Activated naive CD4-positive, alpha-beta T cell treated with anti-CD3 and anti-CD28 coated beads, Interleukin-2, amount 50 U/mL, for 24 hours (primary cell): Measurements from ENCODE around the gene HDAC7.

Source experiments
- H3K27ac Mint-ChIP-seq: one replicate; pipeline ENCODE4 v1.8.0; 2021; ENCODE audit warnings: mild to moderate bottlenecking, mixed read lengths
- H3K27me3 Mint-ChIP-seq: one replicate; pipeline ENCODE4 v1.8.0; 2021; ENCODE audit warnings: mixed read lengths
- H3K36me3 Mint-ChIP-seq: one replicate; pipeline ENCODE4 v1.8.0; 2021; ENCODE audit warnings: mixed read lengths
- H3K4me1 Mint-ChIP-seq: one replicate; pipeline ENCODE4 v1.8.0; 2021; ENCODE audit warnings: mixed read lengths
- H3K4me3 Mint-ChIP-seq: one replicate; pipeline ENCODE4 v1.8.0; 2021; ENCODE audit warnings: mild to moderate bottlenecking, mixed read lengths
- H3K9me3 Mint-ChIP-seq: one replicate; pipeline ENCODE4 v1.8.0; 2021; ENCODE audit warnings: mixed read lengths

The HDAC7 gene

GRCh38 chr12:47839214-47839876 is 19.6 kb upstream of the HDAC7 start:
- Mint-ChIP-seq H3K4me1 (peaks cover 40% of the 10 kb centered on the region), H3K36me3 (no peaks in the 10 kb centered on the region), H3K9me3 (no peaks in the 10 kb centered on the region), H3K4me3 (no peak overlapping the region), H3K27me3 (no peaks in the 10 kb centered on the region), H3K27ac (peak overlapping the region; percentile 41)

GRCh38 chr12:47838286-47838931 is 18.7 kb upstream of the HDAC7 start:
- no peak overlapping the region for H3K4me3 Mint-ChIP-seq
- H3K27ac Mint-ChIP-seq, result no peak overlapping the region
- peaks cover 49% of the 10 kb centered on the region for H3K4me1 Mint-ChIP-seq
- no peaks in the 10 kb centered on the region for H3K27me3 Mint-ChIP-seq
- no peaks in the 10 kb centered on the region for H3K36me3 Mint-ChIP-seq
- no peaks in the 10 kb centered on the region for H3K9me3 Mint-ChIP-seq

GRCh38 chr12:47837190-47838171 is 17.8 kb upstream of the HDAC7 start:
- Mint-ChIP-seq H3K27me3 (no peaks in the 10 kb centered on the region), H3K36me3 (no peaks in the 10 kb centered on the region), H3K4me1 (peaks cover 59% of the 10 kb centered on the region), H3K27ac (peak overlapping the region; percentile 79), H3K4me3 (peak overlapping the region; percentile 49), H3K9me3 (no peaks in the 10 kb centered on the region)

- Mint-ChIP-seq H3K9me3 (no peaks in the 10 kb centered on the region), H3K27ac (peak overlapping the region; percentile 73), H3K4me1 (peaks cover 76% of the 10 kb centered on the region), H3K4me3 (no peak overlapping the region), H3K36me3 (no peaks in the 10 kb centered on the region), H3K27me3 (no peaks in the 10 kb centered on the region)
These were observed 16.1 kb upstream of the HDAC7 start for GRCh38 chr12:47835831-47836155.

GRCh38 chr12:47835006-47835830 is 15.5 kb upstream of the HDAC7 start:
- Mint-ChIP-seq H3K4me1 (peaks cover 81% of the 10 kb centered on the region), H3K9me3 (no peaks in the 10 kb centered on the region), H3K4me3 (no peak overlapping the region), H3K27me3 (no peaks in the 10 kb centered on the region), H3K27ac (peak overlapping the region; percentile 73), H3K36me3 (no peaks in the 10 kb centered on the region)

GRCh38 chr12:47834199-47834903 is 14.6 kb upstream of the HDAC7 start:
- Mint-ChIP-seq H3K4me3 (peak overlapping the region; percentile 11), H3K27me3 (no peaks in the 10 kb centered on the region), H3K9me3 (no peaks in the 10 kb centered on the region), H3K36me3 (no peaks in the 10 kb centered on the region), H3K27ac (peak overlapping the region; percentile 97), H3K4me1 (peaks cover 86% of the 10 kb centered on the region)

GRCh38 chr12:47833591-47834012 is 13.9 kb upstream of the HDAC7 start:
- no peaks in the 10 kb centered on the region for H3K9me3 Mint-ChIP-seq
- peaks cover 94% of the 10 kb centered on the region for H3K4me1 Mint-ChIP-seq
- no peaks in the 10 kb centered on the region for H3K36me3 Mint-ChIP-seq
- H3K27me3 Mint-ChIP-seq, result no peaks in the 10 kb centered on the region
- H3K27ac Mint-ChIP-seq, result peak overlapping the region; percentile 97
- peak overlapping the region; percentile 24 for H3K4me3 Mint-ChIP-seq

GRCh38 chr12:47832263-47832933 is 12.7 kb upstream of the HDAC7 start:
- Mint-ChIP-seq H3K4me3 (peak overlapping the region; percentile 75), H3K27ac (peak overlapping the region; percentile 97), H3K36me3 (no peaks in the 10 kb centered on the region), H3K27me3 (no peaks in the 10 kb centered on the region), H3K9me3 (no peaks in the 10 kb centered on the region), H3K4me1 (peaks cover 93% of the 10 kb centered on the region)

- H3K9me3 Mint-ChIP-seq, result no peaks in the 10 kb centered on the region
- peak overlapping the region; percentile 30 for H3K27ac Mint-ChIP-seq
- H3K36me3 Mint-ChIP-seq, result no peaks in the 10 kb centered on the region
- H3K4me1 Mint-ChIP-seq, result peaks cover 91% of the 10 kb centered on the region
- H3K27me3 Mint-ChIP-seq, result no peaks in the 10 kb centered on the region
- no peak overlapping the region for H3K4me3 Mint-ChIP-seq
These were observed 9.9 kb upstream of the HDAC7 start for GRCh38 chr12:47829584-47829983.

GRCh38 chr12:47828976-47829482 is 9.3 kb upstream of the HDAC7 start:
- H3K36me3 Mint-ChIP-seq, result no peaks in the 10 kb centered on the region
- no peaks in the 10 kb centered on the region for H3K27me3 Mint-ChIP-seq
- peaks cover 91% of the 10 kb centered on the region for H3K4me1 Mint-ChIP-seq
- no peaks in the 10 kb centered on the region for H3K9me3 Mint-ChIP-seq
- peak overlapping the region; percentile 72 for H3K27ac Mint-ChIP-seq
- peak overlapping the region; percentile 19 for H3K4me3 Mint-ChIP-seq

- peaks cover 91% of the 10 kb centered on the region for H3K4me1 Mint-ChIP-seq
- H3K9me3 Mint-ChIP-seq, result no peaks in the 10 kb centered on the region
- no peaks in the 10 kb centered on the region for H3K36me3 Mint-ChIP-seq
- no peak overlapping the region for H3K4me3 Mint-ChIP-seq
- no peaks in the 10 kb centered on the region for H3K27me3 Mint-ChIP-seq
- peak overlapping the region; percentile 80 for H3K27ac Mint-ChIP-seq
These were observed 8.6 kb upstream of the HDAC7 start for GRCh38 chr12:47828008-47828975.

GRCh38 chr12:47825173-47825639 is 5.5 kb upstream of the HDAC7 start:
- Mint-ChIP-seq H3K36me3 (no peaks in the 10 kb centered on the region), H3K27ac (peak overlapping the region; percentile 98), H3K4me3 (no peak overlapping the region), H3K9me3 (no peaks in the 10 kb centered on the region), H3K27me3 (no peaks in the 10 kb centered on the region), H3K4me1 (peaks cover 91% of the 10 kb centered on the region)

- no peaks in the 10 kb centered on the region for H3K27me3 Mint-ChIP-seq
- H3K4me3 Mint-ChIP-seq, result peak overlapping the region; percentile 78
- peak overlapping the region; percentile 98 for H3K27ac Mint-ChIP-seq
- H3K36me3 Mint-ChIP-seq, result no peaks in the 10 kb centered on the region
- no peaks in the 10 kb centered on the region for H3K9me3 Mint-ChIP-seq
- peaks cover 91% of the 10 kb centered on the region for H3K4me1 Mint-ChIP-seq
These were observed 4.9 kb upstream of the HDAC7 start for GRCh38 chr12:47824635-47825034.
